Stimulated activated CD4-positive, alpha-beta T cell treated with anti-CD3 and anti-CD28 coated beads, Interleukin-15, amount 100 ng/mL, for 24 hours (primary cell): ENCODE data around the gene ZNF496.
A peak's percentile ranks its signal among the peaks of the same experiment; 100 is the strongest.
"Not testable (repeated sequence)": the region's sequence is repeated elsewhere in the genome, so short reads cannot be mapped to it uniquely, and the experiment has no call there.

Source experiments
- DNase-seq: peaks from one replicate; pipeline ENCODE4 v3.0.0-alpha.2; 2020

ZNF496 gene

GRCh38 chr1:247358920-247359319 is 27.3 kb upstream of the ZNF496 start:
- no peak for DNase-seq

DNA sequence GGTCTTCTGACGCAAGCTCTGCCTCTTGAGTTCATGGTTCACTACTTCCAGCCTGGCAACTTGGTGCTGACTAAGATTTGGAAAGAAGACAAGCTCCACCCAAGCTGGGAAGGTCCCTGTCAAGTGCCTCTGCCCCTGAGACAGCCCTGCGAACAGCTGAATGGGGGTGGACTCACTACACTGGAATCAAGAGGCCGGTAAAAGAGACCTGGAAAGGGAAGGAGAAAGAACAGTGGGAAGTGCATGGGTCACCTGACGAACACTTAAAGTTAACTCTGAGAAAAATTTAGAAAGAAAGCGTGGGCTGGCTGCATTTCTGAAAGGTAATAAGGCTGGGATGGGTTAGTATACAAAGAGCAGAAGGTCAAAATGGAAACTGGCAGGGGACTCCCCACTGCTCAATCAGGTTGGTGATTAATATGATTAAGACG is 26.1 kb upstream of the ZNF496 start:
- DNase-seq, result no peak

DNA sequence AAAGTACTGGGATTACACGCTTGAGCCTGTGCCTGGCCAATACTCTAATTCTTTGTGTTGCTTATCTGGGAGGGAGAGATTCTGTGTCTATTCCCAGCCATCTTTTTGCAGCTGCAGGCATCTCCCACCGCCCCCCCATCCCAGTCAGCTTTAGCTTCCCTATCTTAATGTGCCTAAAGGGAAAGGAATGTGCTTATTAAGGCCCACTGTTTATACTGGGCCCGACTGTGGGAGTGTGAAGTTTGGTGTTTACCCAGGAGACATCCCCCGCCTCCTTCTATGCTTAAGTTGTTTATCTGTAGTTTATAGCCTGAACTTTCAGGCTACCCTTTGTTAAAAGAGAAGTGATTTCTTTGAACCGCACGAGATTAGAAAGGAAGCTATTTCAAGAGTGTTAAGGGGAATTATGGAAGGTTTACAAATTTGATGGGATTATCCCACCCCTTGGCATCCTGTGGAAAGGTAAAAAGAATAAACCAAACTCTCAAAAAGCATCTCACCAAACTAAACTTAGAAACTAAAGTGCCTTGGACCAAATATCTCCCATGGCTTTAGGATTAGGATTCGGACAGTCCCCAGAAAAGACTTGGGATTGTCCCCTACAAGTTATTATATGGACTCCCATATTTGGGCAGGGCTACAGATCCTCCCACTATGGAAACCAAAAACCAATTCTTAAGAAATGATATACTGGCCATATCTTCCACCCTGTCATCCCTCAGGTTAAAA is 25.5 kb upstream of the ZNF496 start:
- DNase-seq, result no peak

DNA sequence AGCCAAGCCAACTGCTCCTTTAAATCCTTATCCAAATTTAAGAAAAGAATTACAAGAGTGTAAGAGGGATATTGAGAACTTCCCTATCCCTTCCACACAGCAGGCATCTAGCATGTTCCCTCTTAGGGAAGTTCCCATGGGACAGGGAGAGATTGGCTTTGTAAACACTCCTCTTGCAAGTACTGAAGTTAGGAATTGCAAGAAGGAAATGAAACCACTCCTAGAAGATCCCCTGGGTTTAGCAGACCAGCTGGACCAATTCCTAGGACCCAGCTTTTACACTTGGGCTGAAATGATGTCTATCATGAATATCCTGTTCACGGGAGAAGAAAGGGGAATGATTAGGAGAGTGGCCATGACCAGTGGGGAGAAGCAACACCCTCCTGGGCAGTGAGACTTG is 23.5 kb upstream of the ZNF496 start:
- DNase-seq, result not testable (repeated sequence)

DNA sequence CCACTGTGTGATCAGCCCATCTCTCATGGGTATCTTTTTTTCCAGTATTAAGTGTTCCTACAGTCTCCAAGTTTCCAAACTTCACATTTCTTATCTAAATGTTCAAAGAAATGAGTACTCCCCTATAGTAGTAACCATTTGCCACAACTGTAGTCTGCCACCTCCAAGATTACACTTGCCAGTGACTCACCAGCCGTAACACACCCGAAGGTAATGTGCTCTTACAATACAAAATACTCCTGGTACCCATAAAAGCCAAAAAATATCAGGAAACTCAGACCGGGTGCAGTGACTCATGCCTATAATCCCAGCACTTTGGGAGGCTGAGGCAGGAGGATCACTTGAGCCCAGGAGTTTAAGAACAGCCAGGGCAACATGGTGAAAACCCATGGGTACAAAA is 20.5 kb upstream of the ZNF496 start:
- DNase-seq, result no peak

DNA sequence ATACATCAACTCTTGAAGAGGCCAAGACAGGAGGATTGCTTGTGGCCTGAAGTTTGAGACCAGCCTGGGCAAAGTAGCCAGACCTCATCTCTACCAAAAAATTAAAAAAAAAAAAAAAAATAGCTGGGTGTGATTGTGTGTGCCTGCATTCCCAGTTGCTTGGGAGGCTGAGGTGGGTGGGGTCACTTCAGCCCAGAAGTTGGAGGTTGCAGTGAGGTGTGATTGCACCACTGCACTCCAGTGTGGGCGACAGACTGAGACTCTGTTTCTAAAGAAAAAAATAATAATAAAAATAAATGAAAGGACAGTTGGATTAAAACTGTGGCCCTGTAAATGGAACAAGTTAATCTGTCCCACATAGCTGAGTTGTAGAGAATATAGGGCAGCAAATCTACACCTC is 18.9 kb upstream of the ZNF496 start:
- DNase-seq, result no peak

- peak; percentile 8 for DNase-seq
Observed at GRCh38 chr1:247347477-247348222, 16.0 kb upstream of the ZNF496 start.

DNA sequence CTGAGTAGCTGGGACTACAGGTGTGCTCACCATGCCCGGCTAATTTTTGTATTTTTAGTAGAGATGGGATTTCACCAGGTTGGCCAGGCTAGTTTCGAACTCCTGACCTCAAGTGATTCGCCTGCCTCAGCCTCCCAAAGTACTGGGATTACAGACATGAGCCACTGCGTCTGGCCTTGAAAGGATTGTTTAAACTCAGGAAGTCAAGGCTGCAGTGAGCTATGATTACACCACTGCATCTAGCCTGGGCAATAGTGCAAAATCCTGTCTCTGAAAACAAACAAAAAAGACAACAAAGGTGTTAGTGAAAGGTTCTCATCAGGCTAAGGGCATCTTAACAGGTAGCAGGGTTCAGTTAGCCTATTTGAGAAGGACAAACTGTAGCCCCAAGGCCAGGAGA is 14.2 kb upstream of the ZNF496 start:
- no peak for DNase-seq

GRCh38 chr1:247343801-247344200 is 12.1 kb upstream of the ZNF496 start:
- DNase-seq, result no peak

DNA sequence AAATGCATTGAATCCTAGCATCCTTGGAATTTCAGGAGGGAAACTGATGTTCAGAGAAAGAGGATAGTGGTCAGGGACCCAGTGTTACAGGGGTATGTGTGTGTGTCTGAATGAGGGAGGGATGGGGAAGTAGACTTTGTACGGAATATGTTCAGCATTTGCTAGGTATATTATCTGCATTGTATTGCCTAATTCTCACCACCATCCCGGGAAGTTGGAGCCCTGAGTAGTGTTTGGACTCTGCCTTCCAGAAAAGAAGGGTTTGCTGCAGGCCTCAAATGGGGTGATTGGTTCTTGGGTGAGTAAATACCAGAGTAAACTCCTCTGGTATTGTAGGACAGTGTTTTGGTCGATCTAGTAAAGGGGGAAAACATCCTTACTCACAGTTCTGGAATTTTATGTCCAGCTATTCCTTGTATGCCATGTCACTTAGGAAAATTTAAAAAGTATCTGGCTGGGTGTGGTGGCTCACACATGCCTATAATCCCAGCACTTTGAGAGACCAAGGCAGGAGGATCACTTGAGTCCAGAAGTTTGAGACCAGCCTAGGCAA is 7.1 kb upstream of the ZNF496 start:
- DNase-seq, result no peak

DNA sequence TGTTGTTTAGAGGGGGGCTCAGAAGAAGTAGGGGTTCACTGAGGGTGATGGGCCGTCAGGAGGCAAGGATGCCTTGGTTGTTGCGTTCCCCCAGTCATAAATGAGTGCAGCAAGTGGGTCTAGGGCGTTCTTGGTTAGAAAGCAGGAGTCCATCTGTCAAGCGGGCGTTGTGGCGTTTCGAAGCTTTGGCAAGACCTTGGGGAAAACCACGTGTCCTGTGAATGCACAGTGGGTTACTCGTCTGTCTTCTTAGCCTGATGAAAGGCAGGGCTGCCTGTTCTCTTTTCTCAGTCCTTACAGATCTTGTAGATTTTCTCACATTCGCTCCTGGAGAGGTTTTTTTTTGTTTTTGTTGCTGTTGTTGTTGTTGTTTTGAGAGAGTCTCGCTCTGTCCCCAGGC is 6.3 kb upstream of the ZNF496 start:
- no peak for DNase-seq

DNA sequence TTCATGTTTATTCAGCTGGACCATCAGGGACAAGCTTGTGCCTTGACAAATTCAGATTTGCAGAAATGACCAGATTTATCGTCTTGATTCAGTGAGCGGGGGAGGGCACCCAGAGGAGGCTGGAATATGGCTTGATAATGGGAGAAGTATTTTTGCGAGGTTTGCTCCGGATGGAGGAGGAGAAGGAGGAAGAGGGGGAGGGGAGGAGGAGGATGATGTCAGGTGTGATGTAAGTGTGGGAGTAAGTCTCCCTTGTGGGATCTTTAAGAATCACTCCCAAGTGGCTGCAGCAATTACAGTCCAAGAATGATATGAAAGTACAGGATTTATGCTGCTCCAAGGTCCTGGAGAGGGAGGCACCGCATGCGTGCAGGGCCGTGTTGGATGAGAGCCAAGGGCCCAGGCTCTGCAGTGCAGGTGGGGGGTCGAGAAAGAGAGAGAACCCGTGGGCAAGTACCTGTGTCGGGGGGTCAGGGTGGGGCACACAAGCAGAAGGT is 5.6 kb upstream of the ZNF496 start:
- no peak for DNase-seq

DNA sequence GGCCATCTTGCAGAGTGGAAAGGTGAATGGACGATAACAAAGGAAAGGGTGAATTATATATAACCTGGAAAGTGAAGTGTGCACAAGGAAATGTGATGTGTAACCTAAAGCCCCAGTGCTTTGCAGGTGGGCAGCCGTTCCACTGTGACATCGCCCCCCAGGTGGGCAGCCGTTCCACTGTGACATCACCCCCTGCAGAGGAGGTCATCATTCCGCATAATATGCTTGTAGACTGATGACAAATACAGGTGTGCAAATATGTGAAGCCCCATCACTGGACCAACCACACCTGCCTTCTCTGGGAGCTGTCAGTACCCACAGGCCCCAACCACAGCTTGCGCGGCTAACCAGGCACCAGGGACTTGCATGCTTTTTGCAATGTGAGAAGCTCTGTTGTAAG is 4.7 kb upstream of the ZNF496 start:
- DNase-seq, result no peak

DNA sequence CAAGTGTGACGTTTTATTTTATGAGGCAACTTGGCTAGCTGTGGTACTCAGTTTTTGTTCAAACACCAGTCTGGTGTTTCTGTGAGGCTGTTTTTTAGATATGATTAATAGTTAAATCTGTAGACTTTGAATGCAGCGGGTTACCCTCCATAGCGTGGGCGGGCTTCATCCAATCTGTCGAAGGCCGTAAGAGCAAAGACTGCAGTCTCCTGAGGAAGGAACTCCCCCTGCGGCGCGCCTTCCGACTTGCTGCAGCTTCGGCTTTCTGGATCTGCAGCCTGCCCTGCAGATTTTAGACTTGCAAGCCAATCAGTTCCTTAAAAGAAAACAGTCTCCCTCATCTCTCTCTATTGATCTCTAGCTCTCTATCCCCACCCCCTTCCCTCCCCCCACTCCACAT is 4.2 kb upstream of the ZNF496 start:
- no peak for DNase-seq

- no peak for DNase-seq
Observed at GRCh38 chr1:247334378-247335133, 2.9 kb upstream of the ZNF496 start.

GRCh38 chr1:247332623-247333361 is 1.1 kb upstream of the ZNF496 start:
- peak; percentile 6 for DNase-seq

- DNase-seq, result peak; percentile 77
Observed at GRCh38 chr1:247332215-247332622, 552 bp upstream of the ZNF496 start.

GRCh38 chr1:247331172-247331524 is 519 bp downstream of the ZNF496 start:
- peak; percentile 86 for DNase-seq

GRCh38 chr1:247330548-247331171 is 1.0 kb downstream of the ZNF496 start:
- DNase-seq, result no peak

GRCh38 chr1:247329097-247329617 is 2.5 kb downstream of the ZNF496 start:
- DNase-seq, result no peak

DNA sequence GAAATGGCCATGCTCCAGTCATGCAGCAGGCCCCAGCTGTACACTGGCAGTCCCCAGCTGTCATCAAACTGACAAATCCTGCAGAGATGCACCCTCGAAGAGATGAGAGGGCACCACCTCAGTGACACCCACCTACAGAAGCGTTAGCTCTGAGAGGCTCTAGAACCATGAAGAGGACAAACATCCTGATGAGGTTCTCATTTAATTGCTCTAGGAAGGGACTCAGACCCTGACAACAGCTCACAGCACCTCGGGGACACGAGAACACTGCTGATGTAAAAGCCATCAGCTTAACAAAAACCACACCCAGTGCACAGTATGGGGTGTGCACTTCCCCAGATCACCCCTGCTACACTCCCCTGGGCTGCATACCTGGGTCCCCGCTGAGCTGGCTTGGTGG is 3.4 kb downstream of the ZNF496 start:
- no peak for DNase-seq
